ENCODE results near the gene WDR6.

- TF ChIP-seq HMG20B (CRISPR knock-in tag; IDR thresholded peaks at IDR 0.05) = no peak
- TF ChIP-seq CHD2 (IDR thresholded peaks at IDR 0.05; ENCODE audit: low read depth, low read length) = no peak
- TF ChIP-seq PHF8 (IDR thresholded peaks at IDR 0.05; ENCODE audit: borderline replicate concordance, low read length) = no peak
- TF ChIP-seq SIRT6 (IDR thresholded peaks at IDR 0.05; ENCODE audit: low read depth, low read length) = no peak
- no peak for TF ChIP-seq POLR2AphosphoS5 (IDR thresholded peaks at IDR 0.05; ENCODE audit: control insufficient read depth, insufficient read depth, low read depth, low read length)
- no peak for TF ChIP-seq ZBTB40 (IDR thresholded peaks at IDR 0.05)
- no peak for TF ChIP-seq ZBTB40 (CRISPR knock-in tag; IDR thresholded peaks at IDR 0.05)
- no peak for TF ChIP-seq CTCF (IDR thresholded peaks at IDR 0.05 in 2 of 3, conservative IDR thresholded peaks at IDR 0.05 in 1 of 3; ENCODE audit: insufficient read depth in 2 of 3, low read depth in 1 of 3, low read length in 3 of 3)
- TF ChIP-seq MXD1 (CRISPR knock-in tag; IDR thresholded peaks at IDR 0.05; ENCODE audit: borderline replicate concordance, poor library complexity, severe bottlenecking) = no peak
- no peak for TF ChIP-seq PREB (CRISPR knock-in tag; IDR thresholded peaks at IDR 0.05)
- no peak for TF ChIP-seq CHD4 (IDR thresholded peaks at IDR 0.05; ENCODE audit: insufficient read depth, insufficient replicate concordance, low read depth, low read length, poor library complexity, severe bottlenecking)
- no peak for TF ChIP-seq SNRNP70 (optimal IDR thresholded peaks at IDR 0.05; ENCODE audit: low read depth, low read length)
- no peak for TF ChIP-seq E2F4 (CRISPR knock-in tag; IDR thresholded peaks at IDR 0.05; ENCODE audit: low read depth)
- TF ChIP-seq ZNF639 (CRISPR knock-in tag; conservative IDR thresholded peaks at IDR 0.05 in 1 of 2, IDR thresholded peaks at IDR 0.05 in 1 of 2) = no peak
These were observed 7.9 kb downstream of the WDR6 start for GRCh38 chr3:49015072-49015471.
